K562 (cell line): ENCODE results near the gene EXOC4. TPM values are rescaled to one million over a fixed set of nuclear protein-coding genes. Genes with fewer than 3 reads are reported as not detected.
A peak's percentile ranks its signal among the peaks of the same experiment; 100 is the strongest.

ENCODE experiments used
- CC2D1A ChIP-seq: fragments of 450-650 bp; IDR thresholded peaks from 2 replicates; pipeline ENCODE4 v1.6.1; 2017; ENCODE audit warnings: mild to moderate bottlenecking
- CREM ChIP-seq: IDR thresholded peaks from 2 replicates; pipeline ENCODE4 v1.6.1; 2014; ENCODE audit warnings: antibody characterized with exemption, low read depth
- DMBX1 ChIP-seq: fragments of 250-450 bp; sonication (Bioruptor Pico); IDR thresholded peaks from 2 replicates; pipeline ENCODE4 v1.8.0; 2022; ENCODE audit warnings: inconsistent platforms, mild to moderate bottlenecking, moderate library complexity, borderline replicate concordance
- KLF16 ChIP-seq: IDR thresholded peaks from 2 replicates; pipeline ENCODE4 v1.6.1; 2016; ENCODE audit warnings: antibody characterized with exemption
- MAZ ChIP-seq, 2 experiments: fragments of 450-650 bp in 1 of 2; sonication (generic) in 1 of 2; formaldehyde crosslinking; IDR thresholded peaks in 1 of 2; conservative IDR thresholded peaks in 1 of 2; 2 replicates each; pipeline versions ENCODE4 v1.4.0 to v1.5.0; 2020; ENCODE audit warnings: mild to moderate bottlenecking in 1 of 2, missing genetic modification reagents in 1 of 2
- MYBL2 ChIP-seq, 2 experiments: fragments of 450-650 bp in 1 of 2; sonication (generic) in 1 of 2; formaldehyde crosslinking in 1 of 2; IDR thresholded peaks; 2 replicates each; pipeline versions ENCODE4 v1.6.1 to v1.8.1; 2017 to 2022; ENCODE audit warnings: borderline replicate concordance in 1 of 2, inconsistent platforms in 1 of 2, low read depth in 1 of 2, mild to moderate bottlenecking in 1 of 2, missing genetic modification reagents in 1 of 2, moderate library complexity in 1 of 2
- SLC30A9 ChIP-seq: fragments of 250-450 bp; sonication (Bioruptor Pico); IDR thresholded peaks from 2 replicates; pipeline ENCODE4 v1.8.0; 2022; ENCODE audit warnings: mild to moderate bottlenecking, moderate library complexity
- SMARCA5 ChIP-seq: fragments of 450-650 bp; IDR thresholded peaks from 2 replicates; pipeline ENCODE4 v1.6.1; 2016
- polyA plus RNA-seq, 8 experiments: library from polyadenylated mRNA; depleted of rRNA in 4 of 8; stranded (reverse) in 5 of 8; unstranded in 3 of 8; fragments of >200 nt; fragmentation: Nextera tagmentation in 2 of 8; fragmentation: Illumina TruSeq in 1 of 8; extraction: Ambion mirVana in 2 of 8; extraction: Trizol in 1 of 8; gene quantifications; 2 replicates each; pipeline versions ENCODE4 v1.2.1 to v1.2.3, GENCODE V29; 2011 to 2014; ENCODE audit warnings: inconsistent platforms in 1 of 8, missing spikeins in 1 of 8
- total RNA-seq, 7 experiments: library from RNA; depleted of rRNA in 6 of 7; stranded (reverse); fragments of >200 nt in 6 of 7; fragmentation: Illumina TruSeq in 2 of 7; extraction: Trizol in 2 of 7; gene quantifications; 2 replicates each; pipeline versions ENCODE4 v1.2.1 to v1.2.3, GENCODE V29; 2011 to 2021; ENCODE audit warnings: low replicate concordance in 1 of 7
- TF ChIP-seq, protein P1 (sequence below), 2 experiments: fragments of 450-650 bp; formaldehyde crosslinking in 1 of 2; IDR thresholded peaks; 2 replicates each; pipeline versions ENCODE4 v1.4.0 to v1.6.1; 2014 to 2020; ENCODE audit warnings: mild to moderate bottlenecking in 2 of 2, borderline replicate concordance in 1 of 2, low read depth in 1 of 2
- TF ChIP-seq, protein P2 (sequence below): fragments of 250-450 bp; sonication (Bioruptor Pico); IDR thresholded peaks from 2 replicates; pipeline ENCODE4 v1.5.0; 2022; ENCODE audit warnings: mild to moderate bottlenecking
- TF ChIP-seq, protein P3 (sequence below): sonication (generic); formaldehyde crosslinking; IDR thresholded peaks from 2 replicates; pipeline ENCODE4 v1.8.0; 2022; ENCODE audit warnings: mild to moderate bottlenecking, missing genetic modification reagents
- TF ChIP-seq, protein P4 (sequence below): sonication (generic); formaldehyde crosslinking; IDR thresholded peaks from 2 replicates; pipeline ENCODE4 v1.4.0; 2020; ENCODE audit warnings: mild to moderate bottlenecking, missing genetic modification reagents

EXOC4 gene
- total and polyA plus RNA-seq, 9 of the 15 experiments (the other 6 are each of a cell fraction or from before 2014, with no cell fraction given): 18.5 to 73.1 (median 46.6) TPM

DNA sequence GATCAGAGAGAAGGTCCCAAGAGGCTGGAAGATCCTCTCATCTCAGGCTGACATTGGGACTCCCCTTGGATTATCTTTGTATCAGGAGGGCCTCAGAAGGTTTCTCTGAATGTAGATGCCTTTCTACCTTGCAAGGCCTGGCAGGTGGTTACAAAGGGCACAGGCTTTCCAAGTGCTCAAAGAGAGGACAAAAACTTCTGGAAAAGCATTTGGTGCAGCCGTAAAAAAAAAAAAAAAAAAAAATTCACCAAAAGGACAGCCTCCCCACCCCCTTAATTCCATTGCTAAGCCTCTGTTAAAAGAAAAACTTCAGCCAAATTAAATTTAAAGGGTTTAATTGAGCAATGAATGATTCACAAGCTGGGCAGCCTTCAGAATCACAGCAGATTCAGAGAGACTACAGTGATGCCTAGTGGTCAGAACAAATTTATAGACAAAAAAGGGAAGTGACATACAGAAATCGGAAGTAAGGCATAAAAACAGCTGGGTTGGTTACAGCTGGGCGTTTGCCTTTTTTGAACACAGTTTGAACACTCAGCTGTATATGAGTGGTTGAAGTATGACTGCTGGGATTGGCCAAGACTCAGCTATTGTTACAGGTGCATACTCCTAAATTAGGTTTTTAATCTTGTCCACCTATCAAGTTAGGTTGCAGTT is 831.7 kb downstream of the EXOC4 start (continued):
- TF ChIP-seq, protein P1, sequence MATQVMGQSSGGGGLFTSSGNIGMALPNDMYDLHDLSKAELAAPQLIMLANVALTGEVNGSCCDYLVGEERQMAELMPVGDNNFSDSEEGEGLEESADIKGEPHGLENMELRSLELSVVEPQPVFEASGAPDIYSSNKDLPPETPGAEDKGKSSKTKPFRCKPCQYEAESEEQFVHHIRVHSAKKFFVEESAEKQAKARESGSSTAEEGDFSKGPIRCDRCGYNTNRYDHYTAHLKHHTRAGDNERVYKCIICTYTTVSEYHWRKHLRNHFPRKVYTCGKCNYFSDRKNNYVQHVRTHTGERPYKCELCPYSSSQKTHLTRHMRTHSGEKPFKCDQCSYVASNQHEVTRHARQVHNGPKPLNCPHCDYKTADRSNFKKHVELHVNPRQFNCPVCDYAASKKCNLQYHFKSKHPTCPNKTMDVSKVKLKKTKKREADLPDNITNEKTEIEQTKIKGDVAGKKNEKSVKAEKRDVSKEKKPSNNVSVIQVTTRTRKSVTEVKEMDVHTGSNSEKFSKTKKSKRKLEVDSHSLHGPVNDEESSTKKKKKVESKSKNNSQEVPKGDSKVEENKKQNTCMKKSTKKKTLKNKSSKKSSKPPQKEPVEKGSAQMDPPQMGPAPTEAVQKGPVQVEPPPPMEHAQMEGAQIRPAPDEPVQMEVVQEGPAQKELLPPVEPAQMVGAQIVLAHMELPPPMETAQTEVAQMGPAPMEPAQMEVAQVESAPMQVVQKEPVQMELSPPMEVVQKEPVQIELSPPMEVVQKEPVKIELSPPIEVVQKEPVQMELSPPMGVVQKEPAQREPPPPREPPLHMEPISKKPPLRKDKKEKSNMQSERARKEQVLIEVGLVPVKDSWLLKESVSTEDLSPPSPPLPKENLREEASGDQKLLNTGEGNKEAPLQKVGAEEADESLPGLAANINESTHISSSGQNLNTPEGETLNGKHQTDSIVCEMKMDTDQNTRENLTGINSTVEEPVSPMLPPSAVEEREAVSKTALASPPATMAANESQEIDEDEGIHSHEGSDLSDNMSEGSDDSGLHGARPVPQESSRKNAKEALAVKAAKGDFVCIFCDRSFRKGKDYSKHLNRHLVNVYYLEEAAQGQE (IDR thresholded peaks at IDR 0.05; ENCODE audit: borderline replicate concordance): no peak
- TF ChIP-seq, protein P1 (CRISPR knock-in tag; IDR thresholded peaks at IDR 0.05; ENCODE audit: low read depth): no peak
- TF ChIP-seq MYBL2 (IDR thresholded peaks at IDR 0.05; ENCODE audit: low read depth) (peak; percentile 95), MYBL2 (CRISPR knock-in tag; IDR thresholded peaks at IDR 0.05; ENCODE audit: borderline replicate concordance) (no peak), SLC30A9 (no peak), SMARCA5 (0 out of 2 replicates have a peak, but pooled peaks have one; percentile 42), KLF16 (peak; percentile 45; the same call in 1 of the 2 replicates), DMBX1 (CRISPR knock-in tag) (0 out of 2 replicates have a peak, but pooled peaks have one; percentile 58), MAZ (CRISPR knock-in tag; conservative IDR thresholded peaks at IDR 0.05 in 1 of 2, IDR thresholded peaks at IDR 0.05 in 1 of 2) (peak in 1 of 2 experiments; percentile 11; a peak in 1 of 4 replicates), CREM (peak; percentile 24; the same call in 1 of the 2 replicates), CC2D1A (peak; percentile 75; the same call in 1 of the 2 replicates)
- TF ChIP-seq, protein P2, sequence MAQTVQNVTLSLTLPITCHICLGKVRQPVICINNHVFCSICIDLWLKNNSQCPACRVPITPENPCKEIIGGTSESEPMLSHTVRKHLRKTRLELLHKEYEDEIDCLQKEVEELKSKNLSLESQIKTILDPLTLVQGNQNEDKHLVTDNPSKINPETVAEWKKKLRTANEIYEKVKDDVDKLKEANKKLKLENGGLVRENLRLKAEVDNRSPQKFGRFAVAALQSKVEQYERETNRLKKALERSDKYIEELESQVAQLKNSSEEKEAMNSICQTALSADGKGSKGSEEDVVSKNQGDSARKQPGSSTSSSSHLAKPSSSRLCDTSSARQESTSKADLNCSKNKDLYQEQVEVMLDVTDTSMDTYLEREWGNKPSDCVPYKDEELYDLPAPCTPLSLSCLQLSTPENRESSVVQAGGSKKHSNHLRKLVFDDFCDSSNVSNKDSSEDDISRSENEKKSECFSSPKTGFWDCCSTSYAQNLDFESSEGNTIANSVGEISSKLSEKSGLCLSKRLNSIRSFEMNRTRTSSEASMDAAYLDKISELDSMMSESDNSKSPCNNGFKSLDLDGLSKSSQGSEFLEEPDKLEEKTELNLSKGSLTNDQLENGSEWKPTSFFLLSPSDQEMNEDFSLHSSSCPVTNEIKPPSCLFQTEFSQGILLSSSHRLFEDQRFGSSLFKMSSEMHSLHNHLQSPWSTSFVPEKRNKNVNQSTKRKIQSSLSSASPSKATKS (CRISPR knock-in tag): no peak
- TF ChIP-seq, protein P3, sequence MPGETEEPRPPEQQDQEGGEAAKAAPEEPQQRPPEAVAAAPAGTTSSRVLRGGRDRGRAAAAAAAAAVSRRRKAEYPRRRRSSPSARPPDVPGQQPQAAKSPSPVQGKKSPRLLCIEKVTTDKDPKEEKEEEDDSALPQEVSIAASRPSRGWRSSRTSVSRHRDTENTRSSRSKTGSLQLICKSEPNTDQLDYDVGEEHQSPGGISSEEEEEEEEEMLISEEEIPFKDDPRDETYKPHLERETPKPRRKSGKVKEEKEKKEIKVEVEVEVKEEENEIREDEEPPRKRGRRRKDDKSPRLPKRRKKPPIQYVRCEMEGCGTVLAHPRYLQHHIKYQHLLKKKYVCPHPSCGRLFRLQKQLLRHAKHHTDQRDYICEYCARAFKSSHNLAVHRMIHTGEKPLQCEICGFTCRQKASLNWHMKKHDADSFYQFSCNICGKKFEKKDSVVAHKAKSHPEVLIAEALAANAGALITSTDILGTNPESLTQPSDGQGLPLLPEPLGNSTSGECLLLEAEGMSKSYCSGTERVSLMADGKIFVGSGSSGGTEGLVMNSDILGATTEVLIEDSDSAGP (CRISPR knock-in tag): no peak
- TF ChIP-seq, protein P4, sequence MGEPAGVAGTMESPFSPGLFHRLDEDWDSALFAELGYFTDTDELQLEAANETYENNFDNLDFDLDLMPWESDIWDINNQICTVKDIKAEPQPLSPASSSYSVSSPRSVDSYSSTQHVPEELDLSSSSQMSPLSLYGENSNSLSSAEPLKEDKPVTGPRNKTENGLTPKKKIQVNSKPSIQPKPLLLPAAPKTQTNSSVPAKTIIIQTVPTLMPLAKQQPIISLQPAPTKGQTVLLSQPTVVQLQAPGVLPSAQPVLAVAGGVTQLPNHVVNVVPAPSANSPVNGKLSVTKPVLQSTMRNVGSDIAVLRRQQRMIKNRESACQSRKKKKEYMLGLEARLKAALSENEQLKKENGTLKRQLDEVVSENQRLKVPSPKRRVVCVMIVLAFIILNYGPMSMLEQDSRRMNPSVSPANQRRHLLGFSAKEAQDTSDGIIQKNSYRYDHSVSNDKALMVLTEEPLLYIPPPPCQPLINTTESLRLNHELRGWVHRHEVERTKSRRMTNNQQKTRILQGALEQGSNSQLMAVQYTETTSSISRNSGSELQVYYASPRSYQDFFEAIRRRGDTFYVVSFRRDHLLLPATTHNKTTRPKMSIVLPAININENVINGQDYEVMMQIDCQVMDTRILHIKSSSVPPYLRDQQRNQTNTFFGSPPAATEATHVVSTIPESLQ (CRISPR knock-in tag): no peak
